ENCODE measurements around the gene MBD5. TPM values are rescaled to one million over a fixed set of nuclear protein-coding genes. Genes with fewer than 3 reads are reported as not detected.

MBD5 gene
- total RNA-seq, 1 donor from 2014 or later: 42.1 TPM

- ATAC-seq (no peak), DNase-seq (no peak)
- Histone ChIP-seq H3K36me3 (no peaks in the 10 kb centered on the region), H3K27me3 (no peaks in the 10 kb centered on the region), H3K27ac (no peak overlapping the region), H3K9me3 (no peaks in the 10 kb centered on the region), H3K4me1 (no peaks in the 10 kb centered on the region), H3K4me3 (no peak overlapping the region)
- intact Hi-C loops (cut with DNase I): no loop called here
- no peak for TF ChIP-seq CTCF (IDR thresholded peaks at IDR 0.05)
Observed at GRCh38 chr2:148124271-148124670, 103.4 kb downstream of the MBD5 start.

GRCh38 chr2:148130581-148130980 lies 109.7 kb downstream of the MBD5 start:
- peak; percentile 24 for ATAC-seq

GRCh38 chr2:148132412-148132811 lies 111.5 kb downstream of the MBD5 start:
- TF ChIP-seq CTCF (IDR thresholded peaks at IDR 0.05): no peak
- H3K36me3 ChIP-seq: no peaks in the 10 kb centered on the region
- DNase-seq (no peak), ATAC-seq (no peak)
- H3K9me3 ChIP-seq: no peaks in the 10 kb centered on the region
- no peaks in the 10 kb centered on the region for H3K4me1 ChIP-seq
- H3K27me3 ChIP-seq: no peaks in the 10 kb centered on the region
- H3K27ac ChIP-seq: no peak overlapping the region
- intact Hi-C loops (cut with DNase I): no loop called here
- H3K4me3 ChIP-seq: no peak overlapping the region

More at GRCh38 chr2:148130581-148130980, 109.7 kb downstream of the MBD5 start:
- intact Hi-C loops (cut with DNase I): no loop called here
- Histone ChIP-seq H3K4me1 (no peaks in the 10 kb centered on the region), H3K9me3 (no peaks in the 10 kb centered on the region), H3K36me3 (no peaks in the 10 kb centered on the region), H3K27ac (no peak overlapping the region), H3K4me3 (no peak overlapping the region), H3K27me3 (no peaks in the 10 kb centered on the region)
- TF ChIP-seq CTCF (IDR thresholded peaks at IDR 0.05): no peak
- DNase-seq: no peak

GRCh38 chr2:148135705-148136104 lies 114.8 kb downstream of the MBD5 start:
- H3K27me3 ChIP-seq: no peaks in the 10 kb centered on the region
- DNase-seq (no peak), ATAC-seq (no peak)
- H3K4me1 ChIP-seq: no peaks in the 10 kb centered on the region
- no peak overlapping the region for H3K4me3 ChIP-seq
- H3K27ac ChIP-seq: no peak overlapping the region
- no peaks in the 10 kb centered on the region for H3K9me3 ChIP-seq
- intact Hi-C loops (cut with DNase I): no loop called here
- no peaks in the 10 kb centered on the region for H3K36me3 ChIP-seq
- no peak for TF ChIP-seq CTCF (IDR thresholded peaks at IDR 0.05)

- H3K27me3 ChIP-seq: no peaks in the 10 kb centered on the region
- H3K36me3 ChIP-seq: no peaks in the 10 kb centered on the region
- H3K4me3 ChIP-seq: no peak overlapping the region
- DNase-seq: no peak
- TF ChIP-seq CTCF (IDR thresholded peaks at IDR 0.05): no peak
- H3K27ac ChIP-seq: no peak overlapping the region
- intact Hi-C loops (cut with DNase I): no loop called here
- ATAC-seq: no peak
- H3K9me3 ChIP-seq: no peaks in the 10 kb centered on the region
- H3K4me1 ChIP-seq: no peaks in the 10 kb centered on the region
Observed at GRCh38 chr2:148136441-148136840, 115.5 kb downstream of the MBD5 start.

- Histone ChIP-seq H3K9me3 (no peaks in the 10 kb centered on the region), H3K27ac (no peak overlapping the region), H3K4me3 (no peak overlapping the region), H3K36me3 (no peaks in the 10 kb centered on the region), H3K27me3 (no peaks in the 10 kb centered on the region), H3K4me1 (no peaks in the 10 kb centered on the region)
- no peak for TF ChIP-seq CTCF (IDR thresholded peaks at IDR 0.05)
- DNase-seq (no peak), ATAC-seq (no peak)
- intact Hi-C loops (cut with DNase I): no loop called here
Observed at GRCh38 chr2:148161909-148162435, 141.1 kb downstream of the MBD5 start.

All from upper lobe of right lung (tissue), 1 donor.